ENCODE measurements around the gene SHC1.

DNA sequence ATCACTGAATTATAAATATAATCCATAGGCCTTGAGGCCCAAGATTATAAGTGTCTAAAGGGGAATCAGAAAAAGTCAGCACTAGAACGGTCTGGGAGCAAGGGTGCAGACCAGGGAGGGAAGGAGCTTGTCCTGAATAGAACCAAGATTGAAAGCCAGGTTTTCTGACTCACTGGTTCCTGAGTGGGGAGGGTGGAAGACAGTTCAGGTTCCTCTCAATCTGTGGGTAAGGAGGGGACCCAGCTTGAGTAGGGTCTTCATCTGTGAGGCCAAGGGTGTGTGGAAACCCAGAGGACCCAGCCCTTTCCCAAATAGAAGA lies 23.7 kb upstream of the SHC1 start:
- TF ChIP-seq, protein P1, sequence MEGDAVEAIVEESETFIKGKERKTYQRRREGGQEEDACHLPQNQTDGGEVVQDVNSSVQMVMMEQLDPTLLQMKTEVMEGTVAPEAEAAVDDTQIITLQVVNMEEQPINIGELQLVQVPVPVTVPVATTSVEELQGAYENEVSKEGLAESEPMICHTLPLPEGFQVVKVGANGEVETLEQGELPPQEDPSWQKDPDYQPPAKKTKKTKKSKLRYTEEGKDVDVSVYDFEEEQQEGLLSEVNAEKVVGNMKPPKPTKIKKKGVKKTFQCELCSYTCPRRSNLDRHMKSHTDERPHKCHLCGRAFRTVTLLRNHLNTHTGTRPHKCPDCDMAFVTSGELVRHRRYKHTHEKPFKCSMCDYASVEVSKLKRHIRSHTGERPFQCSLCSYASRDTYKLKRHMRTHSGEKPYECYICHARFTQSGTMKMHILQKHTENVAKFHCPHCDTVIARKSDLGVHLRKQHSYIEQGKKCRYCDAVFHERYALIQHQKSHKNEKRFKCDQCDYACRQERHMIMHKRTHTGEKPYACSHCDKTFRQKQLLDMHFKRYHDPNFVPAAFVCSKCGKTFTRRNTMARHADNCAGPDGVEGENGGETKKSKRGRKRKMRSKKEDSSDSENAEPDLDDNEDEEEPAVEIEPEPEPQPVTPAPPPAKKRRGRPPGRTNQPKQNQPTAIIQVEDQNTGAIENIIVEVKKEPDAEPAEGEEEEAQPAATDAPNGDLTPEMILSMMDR (conservative IDR thresholded peaks at IDR 0.05; ENCODE audit: low read depth, low read length), result no peak
- no peak for TF ChIP-seq EZH2 (IDR thresholded peaks at IDR 0.05; ENCODE audit: low read length, unreplicated experiment)
- no peak for TF ChIP-seq EZH2phosphoT487 (IDR thresholded peaks at IDR 0.05; ENCODE audit: borderline replicate concordance, low read length)
